Type B pancreatic cell (in vitro differentiated cells): ENCODE measurements around the gene KLRC3. TPM values are rescaled to one million over a fixed set of nuclear protein-coding genes. Genes with fewer than 3 reads are reported as not detected.

Experiments used
- DNase-seq: peaks from one replicate; pipeline ENCODE4 v3.0.0; 2021; ENCODE audit warnings: mixed read lengths; ENCODE audit not compliant: unreplicated experiment; ENCODE audit errors: extremely low spot score
- H3K27ac Mint-ChIP-seq: 2 replicates; pipeline ENCODE4 v1.8.0; 2021; ENCODE audit warnings: mild to moderate bottlenecking, mixed read lengths
- H3K27me3 Mint-ChIP-seq: 2 replicates; pipeline ENCODE4 v1.8.0; 2021; ENCODE audit warnings: mixed read lengths
- H3K36me3 Mint-ChIP-seq: 2 replicates; pipeline ENCODE4 v1.8.0; 2021; ENCODE audit warnings: mixed read lengths
- H3K4me1 Mint-ChIP-seq: one replicate; pipeline ENCODE4 v1.8.0; 2021; ENCODE audit warnings: mixed read lengths; ENCODE audit not compliant: unreplicated experiment
- H3K4me3 Mint-ChIP-seq: 2 replicates; pipeline ENCODE4 v1.8.0; 2021; ENCODE audit warnings: mild to moderate bottlenecking, mixed read lengths
- H3K9me3 Mint-ChIP-seq: 2 replicates; pipeline ENCODE4 v1.8.0; 2021; ENCODE audit warnings: mixed read lengths
- CTCF ChIP-seq: fragments of 200-600 bp; sonication (generic); conservative IDR thresholded peaks from 2 replicates; pipeline ENCODE4 v1.5.0; 2021; ENCODE audit warnings: antibody characterized with exemption, mild to moderate bottlenecking
- total RNA-seq: library from RNA; stranded (reverse); gene quantifications from 2 replicates; pipeline ENCODE4 v1.2.1, GENCODE V29; 2021; ENCODE audit warnings: low replicate concordance

KLRC3 gene
- total RNA-seq, 1 donor from 2014 or later: not detected

- no peaks in the 10 kb centered on the region for H3K27me3 Mint-ChIP-seq
- peaks cover 26% of the 10 kb centered on the region for H3K36me3 Mint-ChIP-seq
- DNase-seq: no peak
- peak; percentile 55 for TF ChIP-seq CTCF
- no peak overlapping the region for H3K27ac Mint-ChIP-seq
- peaks cover 10% of the 10 kb centered on the region for H3K4me1 Mint-ChIP-seq
- H3K4me3 Mint-ChIP-seq: no peak overlapping the region
- H3K9me3 Mint-ChIP-seq: no peaks in the 10 kb centered on the region
These were observed 54.5 kb downstream of the KLRC3 start for GRCh38 chr12:10365696-10366405.

- TF ChIP-seq CTCF: no peak
- H3K27me3 Mint-ChIP-seq: no peaks in the 10 kb centered on the region
- no peak overlapping the region for H3K4me3 Mint-ChIP-seq
- H3K36me3 Mint-ChIP-seq: peaks cover 21% of the 10 kb centered on the region
- no peak overlapping the region for H3K27ac Mint-ChIP-seq
- no peak for DNase-seq
- no peaks in the 10 kb centered on the region for H3K9me3 Mint-ChIP-seq
- H3K4me1 Mint-ChIP-seq: peaks cover 10% of the 10 kb centered on the region
These were observed 55.4 kb downstream of the KLRC3 start for GRCh38 chr12:10364815-10365622.

GRCh38 chr12:10363914-10364814, 56.2 kb downstream of the KLRC3 start:
- no peak for DNase-seq
- Mint-ChIP-seq H3K27me3 (no peaks in the 10 kb centered on the region), H3K36me3 (peaks cover 17% of the 10 kb centered on the region), H3K4me3 (no peak overlapping the region), H3K9me3 (no peaks in the 10 kb centered on the region), H3K27ac (no peak overlapping the region), H3K4me1 (peaks cover 10% of the 10 kb centered on the region)
- no peak for TF ChIP-seq CTCF

- Mint-ChIP-seq H3K36me3 (peaks cover 15% of the 10 kb centered on the region), H3K9me3 (no peaks in the 10 kb centered on the region), H3K4me1 (peaks cover 10% of the 10 kb centered on the region), H3K4me3 (no peak overlapping the region), H3K27me3 (no peaks in the 10 kb centered on the region), H3K27ac (no peak overlapping the region)
- no peak for DNase-seq
- TF ChIP-seq CTCF: no peak
These were observed 56.8 kb downstream of the KLRC3 start for GRCh38 chr12:10363658-10363913.

GRCh38 chr12:10362828-10363657, 57.4 kb downstream of the KLRC3 start:
- Mint-ChIP-seq H3K9me3 (no peaks in the 10 kb centered on the region), H3K4me3 (no peak overlapping the region), H3K27ac (no peak overlapping the region), H3K36me3 (peaks cover 9% of the 10 kb centered on the region), H3K27me3 (no peaks in the 10 kb centered on the region), H3K4me1 (peaks cover 5% of the 10 kb centered on the region)
- no peak for TF ChIP-seq CTCF
- DNase-seq: no peak
